Measurements from ENCODE around the gene PTPRJ.

DNA sequence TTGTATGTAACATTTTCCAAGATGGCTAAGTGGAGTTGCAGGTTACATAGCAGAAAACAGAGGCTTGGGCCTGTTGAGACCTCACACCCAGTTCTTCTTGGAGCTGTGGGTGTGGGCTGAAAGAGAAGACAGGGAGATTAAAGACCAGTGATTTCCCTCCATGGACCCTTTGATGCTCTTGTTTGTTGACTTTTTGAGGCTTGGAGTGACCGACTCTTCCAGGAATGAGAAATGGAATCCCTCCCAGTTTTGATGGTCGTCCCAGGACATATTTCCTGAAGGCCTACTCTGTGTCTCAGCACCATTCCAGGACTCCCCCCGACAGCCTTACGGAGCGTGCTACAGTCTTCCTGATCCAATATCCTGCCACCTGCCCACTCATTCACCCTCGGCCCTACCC lies 96.9 kb downstream of the PTPRJ start:
- TF ChIP-seq, protein P1, sequence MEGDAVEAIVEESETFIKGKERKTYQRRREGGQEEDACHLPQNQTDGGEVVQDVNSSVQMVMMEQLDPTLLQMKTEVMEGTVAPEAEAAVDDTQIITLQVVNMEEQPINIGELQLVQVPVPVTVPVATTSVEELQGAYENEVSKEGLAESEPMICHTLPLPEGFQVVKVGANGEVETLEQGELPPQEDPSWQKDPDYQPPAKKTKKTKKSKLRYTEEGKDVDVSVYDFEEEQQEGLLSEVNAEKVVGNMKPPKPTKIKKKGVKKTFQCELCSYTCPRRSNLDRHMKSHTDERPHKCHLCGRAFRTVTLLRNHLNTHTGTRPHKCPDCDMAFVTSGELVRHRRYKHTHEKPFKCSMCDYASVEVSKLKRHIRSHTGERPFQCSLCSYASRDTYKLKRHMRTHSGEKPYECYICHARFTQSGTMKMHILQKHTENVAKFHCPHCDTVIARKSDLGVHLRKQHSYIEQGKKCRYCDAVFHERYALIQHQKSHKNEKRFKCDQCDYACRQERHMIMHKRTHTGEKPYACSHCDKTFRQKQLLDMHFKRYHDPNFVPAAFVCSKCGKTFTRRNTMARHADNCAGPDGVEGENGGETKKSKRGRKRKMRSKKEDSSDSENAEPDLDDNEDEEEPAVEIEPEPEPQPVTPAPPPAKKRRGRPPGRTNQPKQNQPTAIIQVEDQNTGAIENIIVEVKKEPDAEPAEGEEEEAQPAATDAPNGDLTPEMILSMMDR (IDR thresholded peaks at IDR 0.05; ENCODE audit: poor library complexity, severe bottlenecking), result no peak
- TF ChIP-seq EZH2 (IDR thresholded peaks at IDR 0.05; ENCODE audit: borderline replicate concordance, insufficient read depth, low read length, poor library complexity, severe bottlenecking), result no peak
- TF ChIP-seq POLR2AphosphoS5 (IDR thresholded peaks at IDR 0.05), result no peak
